Smooth muscle cell (in vitro differentiated cells): ENCODE measurements around the gene GPR17. TPM values are rescaled to one million over a fixed set of nuclear protein-coding genes. Genes with fewer than 3 reads are reported as not detected.

ENCODE experiments used
- DNase-seq: peaks from one replicate; lab custom pipeline; 2025; ENCODE audit not compliant: unreplicated experiment; lab: John Stamatoyannopoulos, UW
- H2AFZ ChIP-seq: fragments of 200-600 bp; sonication (generic); 2 replicates; pipeline ENCODE4 v1.6.0; 2016; ENCODE audit warnings: antibody characterized with exemption, low read depth, mild to moderate bottlenecking
- H3F3A ChIP-seq: fragments of 200-600 bp; sonication (generic); 2 replicates; pipeline ENCODE4 v1.6.0; 2017; ENCODE audit warnings: antibody characterized with exemption, low read depth
- H3K27ac ChIP-seq: fragments of 200-600 bp; sonication (generic); 2 replicates; pipeline ENCODE4 v1.5.1; 2016; ENCODE audit warnings: low read depth, mild to moderate bottlenecking
- H3K27me3 ChIP-seq: fragments of 200-600 bp; sonication (generic); 2 replicates; pipeline ENCODE4 v1.6.1; 2016; ENCODE audit warnings: low read depth, mild to moderate bottlenecking
- H3K36me3 ChIP-seq: fragments of 200-600 bp; sonication (generic); 2 replicates; pipeline ENCODE4 v1.5.1; 2016; ENCODE audit warnings: low read depth
- H3K4me1 ChIP-seq: fragments of 200-600 bp; sonication (generic); 2 replicates; pipeline ENCODE4 v1.5.1; 2016; ENCODE audit warnings: low read depth
- H3K4me2 ChIP-seq: fragments of 200-600 bp; sonication (generic); 2 replicates; pipeline ENCODE4 v1.6.0; 2016; ENCODE audit warnings: mild to moderate bottlenecking
- H3K4me3 ChIP-seq: fragments of 200-600 bp; sonication (generic); 2 replicates; pipeline ENCODE4 v1.5.1; 2016; ENCODE audit warnings: mild to moderate bottlenecking
- H3K79me2 ChIP-seq: fragments of 200-600 bp; sonication (generic); 2 replicates; pipeline ENCODE4 v1.6.0; 2016; ENCODE audit warnings: low read depth, mild to moderate bottlenecking
- H3K9ac ChIP-seq: fragments of 200-600 bp; sonication (generic); 2 replicates; pipeline ENCODE4 v1.6.0; 2016; ENCODE audit warnings: low read depth
- H3K9me3 ChIP-seq: fragments of 200-600 bp; sonication (generic); replicated peaks from 2 replicates; pipeline ENCODE4 v1.5.1; 2016; ENCODE audit warnings: low read depth
- H4K20me1 ChIP-seq: fragments of 200-600 bp; sonication (generic); 2 replicates; pipeline ENCODE4 v1.6.0; 2016; ENCODE audit warnings: low read depth
- CTCF ChIP-seq: fragments of 200-600 bp; sonication (generic); IDR thresholded peaks from 2 replicates; pipeline ENCODE4 v1.5.1; 2017; ENCODE audit warnings: borderline replicate concordance, mild to moderate bottlenecking, antibody characterized with exemption; ENCODE audit not compliant: insufficient read depth, poor library complexity, severe bottlenecking
- WGBS: methylation state at CpG from one replicate; pipeline ENCODE4 v1.1.7; 2016; ENCODE audit warnings: low lambda C conversion rate; 5-methylcytosine and 5-hydroxymethylcytosine counted together
- polyA plus RNA-seq: library from polyadenylated mRNA; unstranded; fragments of >200 nt; fragmentation: Nextera tagmentation; extraction: Ambion mirVana; gene quantifications from 2 replicates; pipeline ENCODE4 v1.2.1, GENCODE V29; 2016
- total RNA-seq: library from RNA; depleted of rRNA; stranded (reverse); fragments of >200 nt; gene quantifications from 2 replicates; pipeline ENCODE4 v1.2.3, GENCODE V29; 2014

Gene GPR17
- total and polyA plus RNA-seq, 2 experiments from 2014 or later = not detected

- H3F3A ChIP-seq = no peaks in the 10 kb centered on the region
- no peaks in the 10 kb centered on the region for H3K27me3 ChIP-seq
- WGBS = 56% methylated on average over 4 of the region's 7 CpGs
- no peaks in the 10 kb centered on the region for H3K36me3 ChIP-seq
- H3K9me3 ChIP-seq = no peaks in the 10 kb centered on the region
- H3K9ac ChIP-seq = no peak overlapping the region
- H3K4me1 ChIP-seq = peaks cover 12% of the 10 kb centered on the region
- no peak overlapping the region for H3K4me3 ChIP-seq
- H3K79me2 ChIP-seq = no peaks in the 10 kb centered on the region
- no peak overlapping the region for H3K4me2 ChIP-seq
- no peak overlapping the region for H2AFZ ChIP-seq
- H4K20me1 ChIP-seq = no peaks in the 10 kb centered on the region
- TF ChIP-seq CTCF = no peak
- H3K27ac ChIP-seq = no peak overlapping the region
- no peak for DNase-seq
Observed at GRCh38 chr2:127618551-127619202, 27.3 kb upstream of the GPR17 start.

DNA sequence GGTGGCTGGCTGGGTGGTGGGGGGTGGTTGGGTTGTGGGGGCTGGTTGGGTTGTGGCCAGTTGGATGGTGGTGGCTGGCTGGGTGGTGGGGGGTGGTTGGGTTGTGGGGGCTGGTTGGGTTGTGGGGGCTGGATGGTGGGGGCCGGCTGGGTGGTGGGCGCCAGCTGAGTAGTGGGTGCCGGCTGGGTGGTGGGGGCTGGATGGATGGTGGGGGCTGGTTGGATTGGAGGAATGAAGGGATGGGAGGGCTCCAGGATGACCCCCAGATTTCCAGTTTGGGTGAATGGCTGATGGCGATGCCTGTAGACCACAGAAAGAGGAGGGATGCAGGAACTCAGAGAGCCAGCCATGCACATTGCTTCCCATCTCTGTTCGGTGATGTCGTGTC, 26.8 kb upstream of the GPR17 start:
- WGBS = 98% methylated on average over 3 of the region's 6 CpGs

GRCh38 chr2:127619877-127620705, 25.9 kb upstream of the GPR17 start:
- H3K27ac ChIP-seq = no peak overlapping the region
- H3K9ac ChIP-seq = no peak overlapping the region
- H3K36me3 ChIP-seq = no peaks in the 10 kb centered on the region
- no peak overlapping the region for H3K4me3 ChIP-seq
- no peak overlapping the region for H3K4me2 ChIP-seq
- no peaks in the 10 kb centered on the region for H3F3A ChIP-seq
- no peak for DNase-seq
- no peaks in the 10 kb centered on the region for H4K20me1 ChIP-seq
- peaks cover 12% of the 10 kb centered on the region for H3K4me1 ChIP-seq
- TF ChIP-seq CTCF = no peak
- no peaks in the 10 kb centered on the region for H3K27me3 ChIP-seq
- H3K9me3 ChIP-seq = no peaks in the 10 kb centered on the region
- no peak overlapping the region for H2AFZ ChIP-seq
- 87% methylated on average over 16 of the region's 16 CpGs for WGBS
- H3K79me2 ChIP-seq = no peaks in the 10 kb centered on the region

More for the DNA sequence above, 26.8 kb upstream of the GPR17 start:
- H3K36me3 ChIP-seq = no peaks in the 10 kb centered on the region
- H3K9me3 ChIP-seq = no peaks in the 10 kb centered on the region
- no peak for TF ChIP-seq CTCF
- H3K4me2 ChIP-seq = no peak overlapping the region
- H3K4me3 ChIP-seq = no peak overlapping the region
- H3K27me3 ChIP-seq = no peaks in the 10 kb centered on the region
- peaks cover 12% of the 10 kb centered on the region for H3K4me1 ChIP-seq
- DNase-seq = no peak
- H2AFZ ChIP-seq = no peak overlapping the region
- H3F3A ChIP-seq = no peaks in the 10 kb centered on the region
- no peak overlapping the region for H3K27ac ChIP-seq
- no peaks in the 10 kb centered on the region for H4K20me1 ChIP-seq
- H3K79me2 ChIP-seq = no peaks in the 10 kb centered on the region
- no peak overlapping the region for H3K9ac ChIP-seq
